Panc1 (cell line): ENCODE measurements around the gene ZNF804A.

Experiments used
- POLR2AphosphoS5 ChIP-seq: IDR thresholded peaks from 2 replicates; pipeline ENCODE4 v1.6.1; 2012; ENCODE audit warnings: mild to moderate bottlenecking, low read depth, low read length, moderate library complexity
- REST ChIP-seq, 2 experiments: IDR thresholded peaks; 2 replicates each; pipeline ENCODE4 v1.6.1; 2011 to 2012; ENCODE audit warnings: low read depth in 2 of 2, control low read depth in 1 of 2, low read length in 1 of 2, mild to moderate bottlenecking in 1 of 2, moderate library complexity in 1 of 2; ENCODE audit not compliant: insufficient read depth in 1 of 2
- TF ChIP-seq, protein P1 (sequence below): fragments of 450-650 bp; IDR thresholded peaks from 2 replicates; pipeline ENCODE4 v1.5.1; 2017; ENCODE audit warnings: mild to moderate bottlenecking

- TF ChIP-seq, protein P1, sequence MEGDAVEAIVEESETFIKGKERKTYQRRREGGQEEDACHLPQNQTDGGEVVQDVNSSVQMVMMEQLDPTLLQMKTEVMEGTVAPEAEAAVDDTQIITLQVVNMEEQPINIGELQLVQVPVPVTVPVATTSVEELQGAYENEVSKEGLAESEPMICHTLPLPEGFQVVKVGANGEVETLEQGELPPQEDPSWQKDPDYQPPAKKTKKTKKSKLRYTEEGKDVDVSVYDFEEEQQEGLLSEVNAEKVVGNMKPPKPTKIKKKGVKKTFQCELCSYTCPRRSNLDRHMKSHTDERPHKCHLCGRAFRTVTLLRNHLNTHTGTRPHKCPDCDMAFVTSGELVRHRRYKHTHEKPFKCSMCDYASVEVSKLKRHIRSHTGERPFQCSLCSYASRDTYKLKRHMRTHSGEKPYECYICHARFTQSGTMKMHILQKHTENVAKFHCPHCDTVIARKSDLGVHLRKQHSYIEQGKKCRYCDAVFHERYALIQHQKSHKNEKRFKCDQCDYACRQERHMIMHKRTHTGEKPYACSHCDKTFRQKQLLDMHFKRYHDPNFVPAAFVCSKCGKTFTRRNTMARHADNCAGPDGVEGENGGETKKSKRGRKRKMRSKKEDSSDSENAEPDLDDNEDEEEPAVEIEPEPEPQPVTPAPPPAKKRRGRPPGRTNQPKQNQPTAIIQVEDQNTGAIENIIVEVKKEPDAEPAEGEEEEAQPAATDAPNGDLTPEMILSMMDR, result no peak
- TF ChIP-seq POLR2AphosphoS5 (no peak), REST (IDR thresholded peaks at IDR 0.05; ENCODE audit: insufficient read depth in 1 of 2, low read depth in 2 of 2, low read length in 1 of 2) (no peak)
Observed at GRCh38 chr2:184879671-184880070, 281.3 kb downstream of the ZNF804A start.
